Left colon (tissue), 2 donors: Measurements from ENCODE around the gene ARPC1A. TPM values are rescaled to one million over a fixed set of nuclear protein-coding genes. Genes with fewer than 3 reads are reported as not detected.

Source experiments
- total RNA-seq, 2 donors: library from RNA; stranded (reverse); fragmentation: NEBNext Ultra II Directional; extraction: Animal tissue kit (Norgen Biotek cat#: 25700); gene quantifications; one replicate each; pipeline ENCODE4 v1.2.1, GENCODE V29; 2021
- donor health status: DM: no; HTN: no; CAD: no.
- donor health status: DM: yes; HTN: yes; CAD: no.

The ARPC1A gene
- total RNA-seq, 2 donors from 2014 or later: 160 to 186 TPM

Other genes with a start within 250 kb of the ARPC1A start
- 10 to 100 TPM; 28.2 to 28.4 TPM for gene SMURF1, start 181.8 kb upstream of the ARPC1A start, total RNA-seq
- gene KPNA7, start 117.8 kb upstream of the ARPC1A start, total RNA-seq: under 1 TPM; 0.34 to 0.53 TPM
- not detected for gene MYH16, start 53.1 kb upstream of the ARPC1A start, total RNA-seq
- gene ARPC1B, start 48.8 kb downstream of the ARPC1A start, total RNA-seq: 100 to 1,000 TPM; 143 to 170 TPM
- gene PDAP1, start 82.7 kb downstream of the ARPC1A start, total RNA-seq: 10 to 100 TPM; 74.2 to 81.6 TPM
- 10 to 100 TPM; 69.9 to 79.0 TPM for gene BUD31, start 83.1 kb downstream of the ARPC1A start, total RNA-seq
- gene PTCD1, start 112.9 kb downstream of the ARPC1A start, total RNA-seq: 1 to 10 TPM; 5.2 to 6.0 TPM
- gene CPSF4, start 113.0 kb downstream of the ARPC1A start, total RNA-seq: 10 to 100 TPM; 18.6 to 26.0 TPM
- gene ATP5MF, start 140.3 kb downstream of the ARPC1A start, total RNA-seq: 100 to 1,000 TPM; 297 to 369 TPM
- gene ZNF789, start 147.0 kb downstream of the ARPC1A start, total RNA-seq: 10 to 100 TPM; 15.4 to 25.5 TPM
- gene ZNF394, start 174.4 kb downstream of the ARPC1A start, total RNA-seq: 10 to 100 TPM; 32.0 to 37.2 TPM
- 1 to 10 TPM; 5.2 to 5.9 TPM for gene ZKSCAN5, start 178.8 kb downstream of the ARPC1A start, total RNA-seq
- 1 to 10 TPM; 3.7 to 4.0 TPM for gene FAM200A, start 226.2 kb downstream of the ARPC1A start, total RNA-seq
- gene ZNF655, start 232.7 kb downstream of the ARPC1A start, total RNA-seq: 10 to 100 TPM; 69.9 to 71.7 TPM